ENCODE results near the gene FETUB.

- TF ChIP-seq POLR2A (IDR thresholded peaks at IDR 0.05) (no peak), CTCF (IDR thresholded peaks at IDR 0.05) (no peak)
Observed at GRCh38 chr3:186608624-186609215, 31.5 kb upstream of the FETUB start.

All from Peyer's patch (tissue), 4 donors.